ENCODE data around the gene AFF3. TPM values are rescaled to one million over a fixed set of nuclear protein-coding genes. Genes with fewer than 3 reads are reported as not detected.

AFF3 gene
- total RNA-seq, 1 donor from 2014 or later, result 44.6 TPM

GRCh38 chr2:99980176-99980575 is 162.2 kb downstream of the AFF3 start:
- TF ChIP-seq CTCF (IDR thresholded peaks at IDR 0.05), result no peak
- no peak for DNase-seq
- H3K36me3 ChIP-seq, result no peaks in the 10 kb centered on the region
- H3K9me3 ChIP-seq, result no peaks in the 10 kb centered on the region
- H3K4me1 ChIP-seq, result no peaks in the 10 kb centered on the region
- no peak overlapping the region for H3K27ac ChIP-seq
- no peak overlapping the region for H3K4me3 ChIP-seq
- intact Hi-C loops (cut with DNase I), result no loop called here
- ATAC-seq, result no peak
- no peaks in the 10 kb centered on the region for H3K27me3 ChIP-seq

GRCh38 chr2:99977966-99978365 is 164.4 kb downstream of the AFF3 start:
- ATAC-seq (no peak), DNase-seq (no peak)
- Histone ChIP-seq H3K36me3 (no peaks in the 10 kb centered on the region), H3K27ac (no peak overlapping the region), H3K9me3 (no peaks in the 10 kb centered on the region), H3K4me1 (no peaks in the 10 kb centered on the region), H3K27me3 (no peaks in the 10 kb centered on the region), H3K4me3 (no peak overlapping the region)
- no peak for TF ChIP-seq CTCF (IDR thresholded peaks at IDR 0.05)
- intact Hi-C loops (cut with DNase I), result no loop called here

GRCh38 chr2:99975386-99975785 is 167.0 kb downstream of the AFF3 start:
- no peaks in the 10 kb centered on the region for H3K36me3 ChIP-seq
- no peaks in the 10 kb centered on the region for H3K27me3 ChIP-seq
- no peaks in the 10 kb centered on the region for H3K9me3 ChIP-seq
- H3K27ac ChIP-seq, result no peak overlapping the region
- ATAC-seq, result no peak
- intact Hi-C loops (cut with DNase I), result no loop called here
- TF ChIP-seq CTCF (IDR thresholded peaks at IDR 0.05), result no peak
- no peak overlapping the region for H3K4me3 ChIP-seq
- no peaks in the 10 kb centered on the region for H3K4me1 ChIP-seq
- no peak for DNase-seq

- TF ChIP-seq CTCF (IDR thresholded peaks at IDR 0.05), result no peak
- Histone ChIP-seq H3K4me3 (no peak overlapping the region), H3K36me3 (no peaks in the 10 kb centered on the region), H3K27me3 (no peaks in the 10 kb centered on the region), H3K4me1 (no peaks in the 10 kb centered on the region), H3K9me3 (no peaks in the 10 kb centered on the region), H3K27ac (no peak overlapping the region)
- intact Hi-C loops (cut with DNase I), result no loop called here
- no peak for DNase-seq
- ATAC-seq, result no peak
These were observed 167.6 kb downstream of the AFF3 start for GRCh38 chr2:99974682-99975375.

- no peaks in the 10 kb centered on the region for H3K9me3 ChIP-seq
- ATAC-seq (no peak), DNase-seq (no peak)
- no peak overlapping the region for H3K4me3 ChIP-seq
- no peaks in the 10 kb centered on the region for H3K27me3 ChIP-seq
- intact Hi-C loops (cut with DNase I), result no loop called here
- no peak overlapping the region for H3K27ac ChIP-seq
- no peak for TF ChIP-seq CTCF (IDR thresholded peaks at IDR 0.05)
- no peaks in the 10 kb centered on the region for H3K36me3 ChIP-seq
- H3K4me1 ChIP-seq, result no peaks in the 10 kb centered on the region
These were observed 168.1 kb downstream of the AFF3 start for GRCh38 chr2:99974275-99974674.
